ENCODE results near the gene SMG6. TPM values are rescaled to one million over a fixed set of nuclear protein-coding genes. Genes with fewer than 3 reads are reported as not detected.
A peak's percentile ranks its signal among the peaks of the same experiment; 100 is the strongest.

Gene SMG6
- total and polyA plus RNA-seq, 7 experiments from 2014 or later: 8.6 to 65.3 (median 52.7) TPM

DNA sequence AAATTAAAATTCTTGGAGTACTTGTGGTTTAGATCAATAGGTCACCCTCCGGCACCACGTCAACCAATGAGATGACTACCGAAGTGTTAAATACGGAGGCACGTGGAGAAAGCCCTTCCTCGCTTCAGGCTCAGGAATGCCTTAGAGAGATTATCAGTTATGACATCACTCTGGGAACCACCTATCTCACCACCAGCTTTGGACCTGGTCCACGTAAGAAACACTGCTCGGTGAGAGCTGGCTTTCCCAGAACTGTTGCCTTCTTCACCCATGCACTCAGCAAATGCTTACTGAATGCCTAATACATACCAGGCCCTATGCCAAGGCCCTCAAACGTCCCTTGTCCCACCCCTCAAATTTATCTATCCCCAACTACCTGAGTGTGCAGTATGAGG is 71.3 kb downstream of the SMG6 start:
- H3K4me1 Mint-ChIP-seq: peaks cover 8 to 59% (median 28%) of the 10 kb centered on the region in 7 donors
- intact Hi-C loops (cut with micrococcal nuclease): no loop called here
- Histone ChIP-seq H3K27me3 (ENCODE audit: control insufficient read depth in 2 of 2, insufficient read depth in 2 of 2, low read length in 2 of 2) (no peaks in the 10 kb centered on the region), H3K4me3 (ENCODE audit: low read length) (no peak overlapping the region), H3K4me1 (ENCODE audit: control insufficient read depth in 2 of 2, insufficient read depth in 2 of 2, low read length in 2 of 2) (no peaks in the 10 kb centered on the region), H3K9me3 (ENCODE audit: control insufficient read depth in 2 of 3, low read length in 3 of 3) (no peaks in the 10 kb centered on the region), H3K36me3 (ENCODE audit: control insufficient read depth in 2 of 3, insufficient read depth in 3 of 3, low read length in 3 of 3) (peaks cover 0 to 45% (median 0%) of the 10 kb centered on the region in 3 experiments), H3K27ac (ENCODE audit: low read depth, low read length) (no peak overlapping the region)
- no peaks in the 10 kb centered on the region for H3K27me3 Mint-ChIP-seq
- no peak overlapping the region for H3K4me3 Mint-ChIP-seq
- H3K36me3 Mint-ChIP-seq: peaks cover 0 to 46% (median 28%) of the 10 kb centered on the region in 5 donors
- CTCF ChIA-PET: interaction anchor here (1.0 kb wide), 1 partner anchor 12 kb away, joined by 3 read pairs; no protein-coding TSS in a partner anchor
- H3K27ac Mint-ChIP-seq: peak overlapping the region in 2 of 9 donors; percentile 23 to 53
- ATAC-seq (no peak), DNase-seq (no peak)
- POLR2A ChIA-PET: no interaction called here
- no peaks in the 10 kb centered on the region for H3K9me3 Mint-ChIP-seq

DNA sequence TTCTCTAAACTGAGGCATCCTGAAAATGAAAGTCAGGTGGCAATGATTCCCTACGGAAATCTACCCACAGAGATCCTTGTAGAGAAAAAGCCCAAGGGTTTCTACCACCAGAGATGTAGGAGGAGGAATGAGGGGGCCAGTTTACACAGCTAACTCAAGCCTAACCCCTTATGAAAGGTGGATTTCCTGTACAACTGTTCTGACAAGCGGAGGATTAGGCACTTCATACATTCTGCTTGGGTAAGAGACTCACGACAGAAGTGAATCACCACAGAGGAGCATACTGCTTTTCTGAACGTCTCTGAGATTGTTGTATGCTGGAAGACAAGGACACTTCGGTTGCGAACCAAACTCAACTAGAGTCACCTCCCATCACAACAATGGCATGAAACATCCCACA is 72.7 kb downstream of the SMG6 start:
- DNase-seq: no peak
- no peak for ATAC-seq
- no peak overlapping the region for H3K4me3 Mint-ChIP-seq
- H3K9me3 Mint-ChIP-seq: no peaks in the 10 kb centered on the region
- Histone ChIP-seq H3K27me3 (ENCODE audit: control insufficient read depth in 2 of 2, insufficient read depth in 2 of 2, low read length in 2 of 2) (no peaks in the 10 kb centered on the region), H3K27ac (ENCODE audit: low read depth, low read length) (no peak overlapping the region), H3K9me3 (ENCODE audit: control insufficient read depth in 2 of 3, low read length in 3 of 3) (no peaks in the 10 kb centered on the region), H3K4me3 (ENCODE audit: low read length) (no peak overlapping the region), H3K36me3 (ENCODE audit: control insufficient read depth in 2 of 3, insufficient read depth in 3 of 3, low read length in 3 of 3) (peaks cover 0 to 37% (median 0%) of the 10 kb centered on the region in 3 experiments), H3K4me1 (ENCODE audit: control insufficient read depth in 2 of 2, insufficient read depth in 2 of 2, low read length in 2 of 2) (no peaks in the 10 kb centered on the region)
- H3K27me3 Mint-ChIP-seq: no peaks in the 10 kb centered on the region
- intact Hi-C loops (cut with micrococcal nuclease): no loop called here
- peak overlapping the region in 4 of 9 donors; percentile 1 to 77 (median 34) for H3K27ac Mint-ChIP-seq
- CTCF ChIA-PET: no interaction called here
- H3K36me3 Mint-ChIP-seq: peaks cover 0 to 46% (median 24%) of the 10 kb centered on the region in 5 donors
- peaks cover 5 to 50% (median 31%) of the 10 kb centered on the region in 7 donors for H3K4me1 Mint-ChIP-seq
- POLR2A ChIA-PET: interaction anchor here (0.8 kb wide), 1 partner anchor 18 kb away, joined by 5 read pairs; no protein-coding TSS in a partner anchor

DNA sequence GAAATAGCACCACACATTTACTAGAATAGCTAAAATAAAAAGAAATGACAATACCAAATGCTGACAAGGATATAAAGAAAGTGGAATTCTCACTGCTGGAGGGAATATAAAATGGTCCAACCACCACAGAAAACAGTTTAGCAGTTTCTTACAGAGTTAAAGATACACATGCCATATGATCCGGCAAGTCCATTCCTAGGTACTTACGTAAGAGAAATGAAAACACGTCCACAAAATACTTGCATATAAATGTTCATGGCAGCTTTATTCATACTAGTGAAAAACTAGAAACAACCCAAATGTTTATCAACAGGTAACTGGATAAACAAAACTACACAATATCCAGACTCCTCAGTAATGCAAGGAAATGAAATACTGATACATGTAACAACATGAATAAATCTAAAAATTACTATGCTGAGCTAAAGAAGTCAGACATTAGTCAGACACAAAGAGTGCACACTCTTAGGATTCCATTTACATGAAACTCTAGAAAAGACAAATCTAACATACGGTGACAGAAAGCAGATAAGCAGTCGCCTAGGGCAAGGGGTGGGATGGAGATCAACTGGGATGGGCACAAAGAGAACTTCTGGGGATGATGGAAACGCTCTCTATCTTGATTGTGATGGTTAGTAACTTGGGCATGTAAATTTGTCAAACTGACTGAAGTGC is 76.4 kb downstream of the SMG6 start:
- Histone ChIP-seq H3K4me3 (ENCODE audit: low read length) (no peak overlapping the region), H3K4me1 (ENCODE audit: control insufficient read depth in 2 of 2, insufficient read depth in 2 of 2, low read length in 2 of 2) (peaks cover 12 to 16% of the 10 kb centered on the region in 2 donors), H3K36me3 (ENCODE audit: control insufficient read depth in 2 of 3, insufficient read depth in 3 of 3, low read length in 3 of 3) (peaks cover 0 to 13% (median 0%) of the 10 kb centered on the region in 3 experiments), H3K27ac (ENCODE audit: low read depth, low read length) (no peak overlapping the region), H3K9me3 (ENCODE audit: control insufficient read depth in 2 of 3, low read length in 3 of 3) (no peaks in the 10 kb centered on the region), H3K27me3 (ENCODE audit: control insufficient read depth in 2 of 2, insufficient read depth in 2 of 2, low read length in 2 of 2) (no peaks in the 10 kb centered on the region)
- ATAC-seq: no peak
- no peaks in the 10 kb centered on the region for H3K9me3 Mint-ChIP-seq
- H3K4me1 Mint-ChIP-seq: peaks cover 15 to 67% (median 57%) of the 10 kb centered on the region in 7 donors
- H3K27me3 Mint-ChIP-seq: no peaks in the 10 kb centered on the region
- no peak for DNase-seq
- H3K36me3 Mint-ChIP-seq: peaks cover 0 to 43% (median 25%) of the 10 kb centered on the region in 5 donors
- POLR2A ChIA-PET: no interaction called here
- H3K4me3 Mint-ChIP-seq: no peak overlapping the region
- intact Hi-C loops (cut with micrococcal nuclease): no loop called here
- CTCF ChIA-PET: no interaction called here
- H3K27ac Mint-ChIP-seq: peak overlapping the region in 2 of 9 donors; percentile 11 to 30

DNA sequence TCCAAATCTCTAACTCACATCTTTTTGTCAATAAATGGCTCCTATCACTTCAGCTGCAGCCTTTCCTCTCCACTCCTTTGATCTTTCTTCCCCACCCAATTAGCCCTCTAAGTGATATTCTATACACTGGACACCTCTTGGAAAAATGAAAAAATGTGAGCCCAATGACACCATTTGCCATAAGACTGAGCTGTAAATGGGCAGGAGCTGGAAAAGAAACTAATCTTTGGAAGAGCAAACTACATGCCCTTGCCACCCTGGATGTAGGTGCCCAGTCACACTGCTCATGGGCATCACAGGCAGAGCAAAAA is 80.0 kb downstream of the SMG6 start:
- Histone ChIP-seq H3K4me1 (ENCODE audit: control insufficient read depth in 2 of 2, insufficient read depth in 2 of 2, low read length in 2 of 2) (peaks cover 14 to 21% of the 10 kb centered on the region in 2 donors), H3K27ac (ENCODE audit: low read depth, low read length) (no peak overlapping the region), H3K4me3 (ENCODE audit: low read length) (no peak overlapping the region), H3K9me3 (ENCODE audit: control insufficient read depth in 2 of 3, low read length in 3 of 3) (no peaks in the 10 kb centered on the region), H3K27me3 (ENCODE audit: control insufficient read depth in 2 of 2, insufficient read depth in 2 of 2, low read length in 2 of 2) (no peaks in the 10 kb centered on the region), H3K36me3 (ENCODE audit: control insufficient read depth in 2 of 3, insufficient read depth in 3 of 3, low read length in 3 of 3) (peaks cover 0 to 4% (median 0%) of the 10 kb centered on the region in 3 experiments)
- intact Hi-C loops (cut with micrococcal nuclease): loop anchor here in 1 of 2 donors (1.0 kb wide), 1 partner anchor 8 kb away; no protein-coding TSS in a partner anchor
- Mint-ChIP-seq H3K27me3 (no peaks in the 10 kb centered on the region), H3K36me3 (peaks cover 1 to 37% (median 14%) of the 10 kb centered on the region in 5 donors), H3K4me3 (peak overlapping the region in 2 of 10 donors; percentile 28 to 55), H3K9me3 (no peaks in the 10 kb centered on the region), H3K4me1 (peaks cover 17 to 54% (median 42%) of the 10 kb centered on the region in 7 donors), H3K27ac (peak overlapping the region in 7 of 9 donors; percentile 5 to 85 (median 44))
- ChIA-PET CTCF (interaction anchor here (0.7 to 1.6 kb wide), 3 partner anchors 17 to 46 kb away, joined by 3 to 5 read pairs (median 4); no protein-coding TSS in a partner anchor), POLR2A (interaction anchor here (0.6 kb wide), 1 partner anchor 264 kb away, joined by 4 read pairs; no protein-coding TSS in a partner anchor)
- no peak for DNase-seq
- no peak for ATAC-seq

DNA sequence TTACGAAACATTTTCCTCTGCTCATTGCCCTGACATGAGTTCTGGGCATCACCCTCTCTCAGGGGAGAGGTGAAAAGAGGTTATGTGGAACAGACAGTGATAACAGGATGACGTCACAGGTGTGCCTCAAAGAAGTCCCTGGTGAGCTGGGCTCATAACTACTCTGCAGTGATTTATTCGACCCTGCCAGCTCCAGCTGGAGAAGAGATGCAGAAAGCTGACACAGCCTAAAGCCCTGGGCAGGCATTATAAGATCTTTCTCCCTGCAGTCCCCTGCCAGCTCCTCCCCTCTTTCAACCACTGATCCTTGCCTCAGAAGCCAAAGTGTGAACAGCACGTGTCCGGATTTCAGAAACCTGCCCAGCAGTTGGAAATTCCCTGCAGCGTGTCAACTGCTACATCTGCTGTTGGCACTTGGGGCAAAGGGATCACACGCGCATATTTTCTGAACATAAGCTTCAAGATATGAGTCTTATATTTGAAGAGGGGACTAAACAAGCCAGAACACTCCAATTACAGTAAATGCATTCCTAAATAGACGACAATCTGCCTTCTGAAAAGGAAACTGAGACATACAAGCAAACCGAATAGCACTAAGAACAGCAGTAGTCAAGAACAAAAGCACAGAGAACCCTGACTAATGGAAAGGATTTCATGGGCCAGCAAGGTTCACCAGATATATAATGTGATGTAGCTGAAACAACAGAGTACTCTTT is 80.5 kb downstream of the SMG6 start:
- Mint-ChIP-seq H3K4me1 (peaks cover 17 to 57% (median 47%) of the 10 kb centered on the region in 7 donors), H3K27me3 (no peaks in the 10 kb centered on the region), H3K4me3 (peak overlapping the region in 3 of 10 donors; percentile 1 to 55 (median 28)), H3K27ac (peak overlapping the region in 7 of 9 donors; percentile 5 to 85 (median 33)), H3K9me3 (no peaks in the 10 kb centered on the region), H3K36me3 (peaks cover 3 to 39% (median 13%) of the 10 kb centered on the region in 5 donors)
- intact Hi-C loops (cut with micrococcal nuclease): loop anchor here in 1 of 2 donors (1.0 kb wide), 1 partner anchor 8 kb away; no protein-coding TSS in a partner anchor
- Histone ChIP-seq H3K9me3 (ENCODE audit: control insufficient read depth in 2 of 3, low read length in 3 of 3) (no peaks in the 10 kb centered on the region), H3K27me3 (ENCODE audit: control insufficient read depth in 2 of 2, insufficient read depth in 2 of 2, low read length in 2 of 2) (no peaks in the 10 kb centered on the region), H3K27ac (ENCODE audit: low read depth, low read length) (no peak overlapping the region), H3K36me3 (ENCODE audit: control insufficient read depth in 2 of 3, insufficient read depth in 3 of 3, low read length in 3 of 3) (peaks cover 0 to 4% (median 0%) of the 10 kb centered on the region in 3 experiments), H3K4me3 (ENCODE audit: low read length) (peak overlapping the region; percentile 4), H3K4me1 (ENCODE audit: control insufficient read depth in 2 of 2, insufficient read depth in 2 of 2, low read length in 2 of 2) (peaks cover 17 to 21% of the 10 kb centered on the region in 2 donors)
- ATAC-seq (peak; percentile 91), DNase-seq (peak in 2 of 9 donors; percentile 31 to 62)
- ChIA-PET POLR2A (no interaction called here), CTCF (no interaction called here)

DNA sequence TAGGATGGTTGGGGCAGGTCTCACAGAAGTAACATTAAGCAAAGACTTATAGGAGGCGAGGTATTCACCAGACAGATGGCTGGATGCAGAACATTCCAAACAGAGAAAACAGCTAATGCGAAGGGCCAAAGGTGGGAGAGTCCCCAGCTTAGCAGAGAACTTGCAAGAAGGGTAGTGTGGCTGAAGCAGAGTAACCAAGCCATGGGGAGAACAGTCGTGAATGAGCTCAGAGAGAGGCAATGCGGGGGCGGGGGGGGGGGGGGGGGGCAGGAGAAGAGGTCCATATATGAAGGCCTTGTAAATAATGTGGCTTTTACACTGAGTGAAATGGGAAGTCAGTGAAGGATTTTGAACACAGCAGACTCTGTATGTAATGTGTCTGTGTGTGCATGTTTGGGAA is 81.3 kb downstream of the SMG6 start:
- Mint-ChIP-seq H3K27ac (peak overlapping the region in 2 of 9 donors; percentile 61 to 72), H3K36me3 (peaks cover 3 to 36% (median 13%) of the 10 kb centered on the region in 5 donors)
- CTCF ChIA-PET: no interaction called here

More for the DNA sequence above, 81.3 kb downstream of the SMG6 start:
- Mint-ChIP-seq H3K4me3 (peak overlapping the region in 1 of 10 donors; percentile 34), H3K9me3 (no peaks in the 10 kb centered on the region), H3K4me1 (peaks cover 17 to 55% (median 50%) of the 10 kb centered on the region in 7 donors), H3K27me3 (no peaks in the 10 kb centered on the region)
- peaks cover 0 to 4% (median 0%) of the 10 kb centered on the region in 3 experiments for H3K36me3 ChIP-seq (ENCODE audit: control insufficient read depth in 2 of 3, insufficient read depth in 3 of 3, low read length in 3 of 3)
- peaks cover 17 to 21% of the 10 kb centered on the region in 2 donors for H3K4me1 ChIP-seq (ENCODE audit: control insufficient read depth in 2 of 2, insufficient read depth in 2 of 2, low read length in 2 of 2)
- DNase-seq (no peak), ATAC-seq (no peak)
- no peaks in the 10 kb centered on the region for H3K27me3 ChIP-seq (ENCODE audit: control insufficient read depth in 2 of 2, insufficient read depth in 2 of 2, low read length in 2 of 2)
- POLR2A ChIA-PET: no interaction called here
- intact Hi-C loops (cut with micrococcal nuclease): no loop called here
- peak overlapping the region; percentile 4 for H3K4me3 ChIP-seq (ENCODE audit: low read length)
- H3K9me3 ChIP-seq (ENCODE audit: control insufficient read depth in 2 of 3, low read length in 3 of 3): no peaks in the 10 kb centered on the region
- H3K27ac ChIP-seq (ENCODE audit: low read depth, low read length): no peak overlapping the region
